ENCODE measurements around the gene MTHFSD.

Gene MTHFSD

DNA sequence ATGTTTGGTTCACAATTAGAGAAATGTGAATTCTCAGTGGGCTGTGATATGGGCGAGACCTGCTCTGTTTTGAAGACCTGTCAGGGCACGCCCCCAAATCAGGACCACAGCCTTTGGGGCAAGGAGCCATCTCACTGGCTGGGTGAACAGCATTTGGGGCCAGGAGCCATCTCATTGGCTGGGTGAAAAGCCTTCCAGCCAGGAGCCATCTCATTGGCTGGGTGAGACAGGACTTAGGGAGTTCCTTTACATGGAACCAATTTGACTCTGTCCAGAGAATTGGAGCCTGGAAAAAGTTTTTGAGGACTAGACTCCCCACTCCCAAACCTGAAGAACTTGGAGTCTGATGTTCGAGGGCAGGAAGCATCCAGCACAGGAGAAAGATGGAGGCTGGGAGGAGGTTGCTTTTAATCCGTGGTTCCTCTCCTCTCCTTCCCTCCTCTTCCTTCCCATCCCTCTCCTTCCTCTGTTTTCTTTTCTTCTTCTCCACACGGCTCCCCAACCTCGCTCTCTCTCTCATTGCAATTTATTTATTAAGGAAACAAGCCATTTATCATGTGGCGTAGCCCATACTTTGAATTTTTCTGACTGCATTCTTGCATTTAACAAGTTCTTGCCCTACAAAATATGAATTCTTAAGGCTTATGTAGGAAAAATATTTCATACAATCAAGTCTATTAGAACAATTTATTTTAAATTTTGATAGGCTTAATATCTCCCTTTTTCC, 43.0 kb upstream of the MTHFSD start:
- no peak for TF ChIP-seq CTCF (IDR thresholded peaks at IDR 0.05; ENCODE audit: insufficient read depth, low read depth, low read length, missing control alignments)
- DNase-seq (ENCODE audit: low read depth) = no peak

DNA sequence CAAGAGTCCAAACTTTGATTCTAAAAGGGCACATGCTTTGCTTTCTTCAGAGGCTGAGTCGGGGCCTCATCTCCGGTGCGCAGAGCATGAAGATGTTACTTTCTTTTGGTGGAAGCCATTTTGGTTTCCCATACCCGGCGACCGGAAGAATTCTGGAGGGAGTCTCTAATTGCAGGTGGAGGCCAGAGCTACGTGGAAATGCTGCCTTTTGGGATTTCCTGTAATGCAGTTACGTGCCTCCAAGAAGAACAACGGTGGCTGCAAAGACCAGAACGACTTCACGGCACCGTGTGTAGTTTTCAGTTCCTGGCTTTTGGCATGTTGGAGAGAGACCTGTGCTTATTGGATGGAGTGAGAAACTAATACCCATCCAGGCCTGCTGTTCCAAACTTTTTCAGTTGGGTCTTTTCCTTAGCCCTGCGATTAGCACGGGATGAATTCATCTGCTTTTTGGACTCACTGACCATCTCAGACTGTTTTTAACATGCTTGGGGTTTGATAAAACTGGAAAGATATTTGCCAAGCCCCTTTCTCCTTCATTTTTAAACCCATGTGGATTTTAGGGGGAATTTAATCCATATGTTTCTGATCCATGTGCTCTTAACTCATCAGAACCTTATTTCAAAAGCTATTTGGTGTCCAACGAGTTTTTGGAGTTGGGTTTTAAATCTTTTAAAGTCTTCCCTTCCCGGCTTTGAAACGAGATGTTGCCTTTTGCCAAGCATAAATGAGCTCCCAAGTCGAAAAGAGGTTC, 42.3 kb upstream of the MTHFSD start:
- no peak for DNase-seq (ENCODE audit: low read depth)
- no peak for TF ChIP-seq CTCF (IDR thresholded peaks at IDR 0.05; ENCODE audit: insufficient read depth, low read depth, low read length, missing control alignments)

More for the DNA sequence above, 43.0 kb upstream of the MTHFSD start:
- no peak overlapping the region for H3K4me3 ChIP-seq (ENCODE audit: low read length)

DNA sequence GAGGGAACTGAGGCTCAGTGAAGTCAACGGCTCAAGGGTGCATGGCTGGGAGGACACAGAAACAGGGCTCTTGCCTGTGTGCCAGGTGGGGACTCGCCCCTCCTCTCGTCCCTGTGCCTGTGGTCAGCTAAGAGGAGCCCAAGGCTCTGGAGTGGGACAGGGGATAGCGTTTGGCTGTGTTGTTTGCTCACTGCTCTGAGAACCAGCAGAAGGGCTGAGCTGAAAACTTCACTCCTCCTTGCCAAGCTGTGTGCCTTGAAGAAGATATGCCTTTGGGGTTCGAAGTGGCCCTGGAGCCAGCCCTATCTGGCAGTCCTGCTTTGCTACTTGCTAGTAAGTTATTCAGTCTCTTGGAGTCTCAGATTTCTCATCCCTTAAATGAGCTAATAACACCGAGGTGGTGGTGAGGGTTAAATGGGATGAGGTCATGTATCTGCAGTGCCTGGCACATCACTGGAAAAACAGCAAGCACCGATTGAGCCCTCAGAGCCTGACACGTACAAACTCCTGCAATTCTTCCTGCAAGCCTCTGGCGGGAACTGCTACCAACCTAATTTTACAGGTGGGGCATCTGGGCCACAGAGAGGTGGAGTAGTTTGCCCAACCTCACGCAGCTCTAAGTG, 41.1 kb upstream of the MTHFSD start:
- no peak for DNase-seq (ENCODE audit: low read depth)
- TF ChIP-seq CTCF (IDR thresholded peaks at IDR 0.05; ENCODE audit: insufficient read depth, low read depth, low read length, missing control alignments) = no peak
- no peak overlapping the region for H3K4me3 ChIP-seq (ENCODE audit: low read length)

More for the DNA sequence above, 42.3 kb upstream of the MTHFSD start:
- H3K4me3 ChIP-seq (ENCODE audit: low read length) = no peak overlapping the region

DNA sequence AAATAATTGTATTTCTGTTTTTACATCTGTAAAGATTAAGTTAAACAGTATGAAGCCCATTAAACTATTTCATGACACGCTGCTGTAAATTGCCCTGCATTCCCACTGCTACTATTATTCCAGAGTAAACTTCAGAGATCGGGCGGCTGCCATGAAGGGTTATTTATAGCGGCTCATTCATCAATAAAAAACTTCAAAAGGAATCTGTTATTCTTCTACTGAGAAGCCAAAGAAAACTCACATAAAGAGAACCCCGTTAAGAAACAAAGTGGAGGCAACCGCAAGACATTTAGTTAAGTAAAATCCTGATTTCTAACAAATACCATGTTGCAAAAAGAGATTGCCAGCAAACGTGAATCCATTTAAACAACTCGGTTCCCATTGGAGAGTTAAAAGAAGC, 39.7 kb upstream of the MTHFSD start:
- no peak overlapping the region for H3K4me3 ChIP-seq (ENCODE audit: low read length)
- no peak for DNase-seq (ENCODE audit: low read depth)
- no peak for TF ChIP-seq CTCF (IDR thresholded peaks at IDR 0.05; ENCODE audit: insufficient read depth, low read depth, low read length, missing control alignments)

GRCh38 chr16:86593913-86594620, 39.0 kb upstream of the MTHFSD start:
- no peak for DNase-seq (ENCODE audit: low read depth)
- TF ChIP-seq CTCF (IDR thresholded peaks at IDR 0.05; ENCODE audit: insufficient read depth, low read depth, low read length, missing control alignments) = no peak
- no peak overlapping the region for H3K4me3 ChIP-seq (ENCODE audit: low read length)

DNA sequence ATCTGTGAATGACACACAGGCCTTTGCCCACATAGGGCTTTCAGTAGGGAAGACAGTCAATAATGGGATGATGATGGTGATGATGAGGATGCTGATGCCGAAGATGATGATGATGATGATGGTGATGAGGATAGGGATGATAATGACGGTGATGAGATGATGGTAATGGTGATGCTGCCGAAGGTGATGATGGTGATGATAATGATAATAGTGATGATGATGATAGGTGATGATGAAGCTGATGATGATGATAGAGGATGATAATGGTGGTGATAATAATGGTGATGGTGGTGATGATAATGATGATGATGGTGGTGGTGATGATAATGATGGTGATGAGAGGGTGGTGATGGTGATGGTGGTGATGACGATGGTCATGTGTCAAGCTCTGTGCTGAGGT, 36.2 kb upstream of the MTHFSD start:
- H3K4me3 ChIP-seq (ENCODE audit: low read length) = no peak overlapping the region
- DNase-seq (ENCODE audit: low read depth) = no peak
- no peak for TF ChIP-seq CTCF (IDR thresholded peaks at IDR 0.05; ENCODE audit: insufficient read depth, low read depth, low read length, missing control alignments)
